Measurements from ENCODE around the gene KIZ.

KIZ gene

DNA sequence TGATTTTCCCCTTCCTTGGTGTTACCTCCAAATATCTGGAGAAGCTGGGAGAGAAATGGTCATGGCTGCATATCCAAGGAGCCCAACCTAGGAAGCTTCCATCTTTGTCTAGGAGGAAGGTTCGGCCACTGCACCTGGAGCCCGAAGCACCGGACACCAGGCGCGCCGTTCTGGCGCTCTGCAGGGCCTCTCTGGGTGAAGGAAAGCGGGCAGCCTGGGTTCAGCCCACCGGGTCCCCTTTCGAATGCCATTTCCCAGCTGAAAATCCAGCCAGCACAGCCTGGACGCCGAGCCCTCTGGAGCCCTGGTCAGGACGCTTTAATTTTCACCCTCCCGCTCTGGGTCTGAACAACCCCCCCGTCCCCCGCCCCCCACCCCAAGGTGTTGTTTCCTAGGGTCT is 21.0 kb upstream of the KIZ start:
- DNase-seq (ENCODE audit: low spot score): no peak

DNA sequence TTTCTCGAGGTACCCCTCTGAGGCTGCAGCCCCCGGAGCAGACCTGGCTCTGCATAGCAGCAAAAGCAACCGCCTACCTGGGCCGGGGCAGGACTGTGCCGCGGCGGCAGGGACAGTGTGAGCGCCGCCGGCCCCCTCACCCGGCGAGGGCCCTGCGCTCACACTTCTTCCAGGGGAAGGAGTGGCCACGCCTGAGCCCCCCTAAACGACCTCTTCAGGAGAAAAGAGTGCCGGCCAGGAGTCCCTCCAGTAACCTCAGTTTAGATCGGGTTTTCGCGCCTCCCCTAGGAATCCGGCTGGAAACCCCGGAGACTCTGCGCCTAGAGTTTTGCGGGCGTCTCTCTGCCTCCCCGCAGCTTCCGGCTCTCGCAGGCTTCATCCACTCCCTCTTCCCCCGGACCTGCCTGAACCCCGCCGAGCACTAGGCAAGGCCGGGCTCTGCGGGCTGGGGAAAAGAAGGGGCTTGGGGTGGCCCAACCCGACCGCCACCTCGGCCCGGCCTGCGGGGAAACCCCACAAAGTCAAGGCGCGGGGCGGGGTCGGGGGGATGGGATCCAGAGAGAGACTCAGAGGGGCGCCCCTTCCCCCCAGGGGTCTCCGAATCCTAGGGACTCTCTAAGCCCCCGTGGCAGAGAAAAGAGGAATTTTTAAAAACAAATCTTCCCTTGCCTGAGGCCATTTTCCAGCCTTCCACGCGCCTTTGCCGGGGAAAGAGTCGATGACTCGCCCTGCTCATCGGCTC is 20.3 kb upstream of the KIZ start:
- DNase-seq (ENCODE audit: low spot score): no peak

DNA sequence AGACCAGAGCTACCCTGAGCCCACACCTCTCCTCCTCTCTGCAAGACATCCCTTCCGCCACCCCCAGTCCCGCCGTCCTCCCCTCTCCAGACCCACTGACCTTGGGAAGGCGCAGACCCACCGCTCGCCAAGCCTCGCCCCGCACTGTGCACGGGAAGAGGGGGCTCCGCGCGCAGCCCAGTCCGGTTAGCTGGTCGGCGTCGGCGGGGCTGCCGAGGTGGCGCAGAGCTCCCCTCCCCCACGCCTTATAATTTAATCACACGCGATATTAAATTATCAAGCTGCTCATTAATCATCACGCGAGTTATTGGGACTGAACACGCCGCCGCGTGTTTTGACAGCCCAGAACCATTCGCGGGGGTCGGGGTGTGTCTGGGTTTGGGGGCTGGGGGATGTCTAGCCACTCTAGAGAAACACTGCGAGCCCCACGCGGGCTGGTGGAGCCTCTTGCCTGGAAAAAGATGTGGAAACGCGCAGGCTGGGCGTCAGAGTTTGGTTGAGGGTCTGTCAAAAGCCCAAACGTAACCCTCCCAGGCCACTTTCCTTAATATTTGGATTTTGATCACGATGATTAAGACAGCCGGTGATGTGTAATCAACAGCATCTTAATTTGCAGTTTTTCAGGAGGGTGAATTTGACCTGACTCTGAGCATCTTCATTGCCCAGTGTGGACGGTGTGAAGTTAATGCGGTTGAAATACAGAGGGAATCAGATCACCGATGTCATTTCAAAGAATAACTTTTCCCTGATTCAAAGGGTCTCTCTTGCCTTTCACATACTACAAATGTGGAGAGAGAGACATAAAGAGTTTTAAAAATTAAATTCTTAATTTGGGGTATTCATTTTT is 19.5 kb upstream of the KIZ start, which contains the start of gene LINC00237:
TSS of gene LINC00237 (minus strand) at position 188 of the 847 bp plus-strand sequence.
- no peak for DNase-seq (ENCODE audit: low spot score)

DNA sequence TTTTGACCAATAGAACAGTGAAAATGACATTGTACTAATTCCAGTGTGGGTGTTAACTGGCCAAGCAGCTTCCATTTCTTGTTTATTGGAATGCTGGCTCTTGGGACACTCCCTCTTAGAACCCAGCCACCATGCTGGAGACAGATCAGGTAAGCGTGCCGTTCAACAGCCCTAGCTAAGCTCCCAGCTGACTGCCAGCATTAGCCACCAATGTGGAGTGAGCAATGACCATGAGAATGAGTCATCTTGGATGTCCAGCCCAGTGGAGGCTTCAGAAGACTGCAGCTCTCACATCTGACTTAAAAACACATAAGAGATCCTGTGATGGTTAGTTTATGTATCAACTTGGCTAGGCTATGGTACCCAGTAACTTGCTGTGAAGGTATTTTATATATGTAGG is 16.7 kb upstream of the KIZ start:
- no peak for DNase-seq (ENCODE audit: low spot score)

DNA sequence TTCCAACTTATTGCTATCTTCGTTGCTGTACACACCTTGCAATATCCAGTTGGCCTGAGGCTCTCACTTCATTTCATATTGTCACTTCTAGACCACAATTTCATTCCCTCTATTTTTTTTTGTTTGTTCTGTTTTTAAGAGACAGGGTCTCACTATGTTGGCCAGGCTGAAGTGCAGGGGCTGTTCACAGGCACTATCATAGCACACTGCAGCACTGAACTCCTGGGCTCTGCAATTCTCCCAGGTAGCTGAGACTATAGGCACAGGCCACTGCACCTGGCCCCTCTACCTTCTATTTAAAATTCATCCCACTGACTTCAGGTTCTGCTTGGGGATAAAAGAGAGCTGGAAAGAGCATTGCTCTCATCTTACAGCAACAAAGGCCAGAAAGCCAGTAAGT is 15.1 kb upstream of the KIZ start:
- DNase-seq (ENCODE audit: low spot score): no peak

DNA sequence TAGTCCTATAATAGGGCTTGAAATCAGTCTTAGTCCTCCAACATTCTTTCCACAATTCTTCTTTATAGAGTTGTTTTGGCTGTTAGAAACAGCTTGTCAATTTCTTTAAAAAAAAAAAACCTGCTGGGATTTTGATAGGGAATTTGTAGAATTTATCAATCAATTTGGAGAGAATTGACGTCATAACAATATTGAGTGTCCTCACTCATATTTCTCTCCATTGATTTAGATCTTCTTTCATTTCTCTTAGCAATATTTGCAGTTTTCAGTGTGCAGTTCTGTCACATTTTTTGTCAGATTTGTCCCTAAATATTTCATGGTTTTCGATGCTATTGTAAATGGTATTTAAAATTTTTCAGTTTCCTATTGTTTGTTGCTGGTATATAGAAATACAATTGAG is 14.5 kb upstream of the KIZ start:
- DNase-seq (ENCODE audit: low spot score): no peak

DNA sequence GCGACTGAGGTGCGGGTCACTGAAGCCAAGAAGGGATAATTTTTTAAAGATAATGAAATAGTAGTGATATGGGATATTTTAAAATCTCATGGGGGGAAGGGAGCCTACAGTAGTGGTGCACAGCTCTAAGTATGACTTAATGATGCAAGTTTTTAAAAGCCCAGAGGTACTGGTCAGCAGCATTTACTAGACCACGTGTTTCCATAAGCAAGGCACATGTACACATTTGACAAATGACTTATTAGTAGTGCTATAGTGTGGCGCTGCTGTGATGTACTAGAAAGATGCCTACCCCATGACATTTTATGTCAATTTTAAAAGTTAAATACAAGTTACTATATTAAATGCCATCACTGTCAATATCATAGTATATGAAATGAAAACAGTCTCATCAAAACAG is 12.2 kb upstream of the KIZ start:
- no peak for DNase-seq (ENCODE audit: low spot score)

DNA sequence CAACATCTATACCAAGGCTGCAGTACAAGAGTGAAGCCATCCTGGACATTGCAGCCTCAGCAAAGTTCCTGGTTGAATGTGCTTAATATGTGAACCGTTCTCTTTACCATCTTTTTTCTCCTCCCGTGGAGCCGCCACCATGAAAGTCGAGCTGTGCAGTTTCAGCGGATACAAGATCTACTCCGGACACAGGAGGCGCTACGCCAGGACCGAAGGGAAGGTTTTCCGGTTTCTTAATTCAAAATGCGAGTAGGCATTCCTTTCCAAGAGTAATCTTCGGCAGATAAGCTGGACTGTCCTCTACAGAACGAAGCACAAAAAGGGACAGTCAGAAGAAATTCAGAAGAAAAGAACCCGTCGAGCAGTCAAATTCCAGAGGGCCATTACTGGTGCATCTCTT is 11.3 kb upstream of the KIZ start:
- no peak for DNase-seq (ENCODE audit: low spot score)

DNA sequence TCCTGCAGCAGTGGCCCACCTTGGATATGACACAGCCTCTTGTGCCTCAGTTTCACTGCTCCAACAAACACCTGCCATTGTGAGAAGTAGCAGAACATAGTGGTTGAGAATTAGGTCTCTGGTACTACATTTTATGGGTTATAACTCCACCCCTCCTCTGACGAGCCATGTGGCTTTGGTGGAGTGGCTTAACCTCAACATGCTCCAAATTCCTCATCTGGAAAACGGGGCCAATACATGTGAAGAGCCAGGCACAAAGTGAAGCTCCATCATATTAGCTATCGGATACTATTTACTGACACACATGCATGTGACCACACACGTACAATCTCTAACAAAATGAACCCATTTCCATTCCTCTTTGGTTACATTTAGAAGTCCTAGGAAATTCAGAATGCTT is 8.4 kb upstream of the KIZ start:
- no peak for DNase-seq (ENCODE audit: low spot score)

DNA sequence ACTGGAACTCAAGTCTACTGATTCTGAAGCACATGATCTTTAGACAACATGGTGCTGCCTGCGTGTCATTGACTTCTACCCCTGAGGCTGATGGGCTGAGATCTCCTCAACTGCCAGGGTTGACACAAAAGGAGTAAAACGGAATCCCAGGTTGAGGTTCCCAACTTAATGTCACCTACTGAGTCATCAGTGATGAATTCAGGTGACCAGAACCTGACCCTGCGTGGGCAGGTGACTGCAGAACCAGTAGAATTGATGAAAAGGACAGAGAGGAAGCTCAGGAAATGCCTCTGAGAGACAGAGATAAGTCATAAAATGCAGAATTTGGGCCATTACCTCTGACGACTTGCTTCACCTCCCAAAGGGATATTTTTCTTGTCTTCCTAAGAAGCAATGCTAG is 7.7 kb upstream of the KIZ start:
- DNase-seq (ENCODE audit: low spot score): no peak

DNA sequence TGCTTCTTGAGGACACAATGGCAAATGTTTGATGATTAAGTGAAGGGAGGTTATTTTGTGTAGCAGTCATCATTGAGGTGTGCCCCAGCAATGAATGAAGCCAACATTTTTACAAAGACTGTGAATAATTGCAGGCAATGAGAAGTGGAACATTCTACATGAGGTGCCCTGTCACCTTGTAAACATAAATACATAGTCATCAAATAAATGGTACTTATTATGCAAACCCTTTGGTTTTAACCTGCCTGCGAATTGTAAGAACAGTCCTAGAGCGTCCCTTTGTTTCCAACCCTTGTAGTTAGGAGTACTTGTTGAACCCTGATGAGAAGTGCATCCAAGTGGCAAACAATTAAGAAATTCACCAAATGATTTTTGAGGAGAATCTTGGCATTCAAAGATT is 7.1 kb upstream of the KIZ start:
- DNase-seq (ENCODE audit: low spot score): no peak

DNA sequence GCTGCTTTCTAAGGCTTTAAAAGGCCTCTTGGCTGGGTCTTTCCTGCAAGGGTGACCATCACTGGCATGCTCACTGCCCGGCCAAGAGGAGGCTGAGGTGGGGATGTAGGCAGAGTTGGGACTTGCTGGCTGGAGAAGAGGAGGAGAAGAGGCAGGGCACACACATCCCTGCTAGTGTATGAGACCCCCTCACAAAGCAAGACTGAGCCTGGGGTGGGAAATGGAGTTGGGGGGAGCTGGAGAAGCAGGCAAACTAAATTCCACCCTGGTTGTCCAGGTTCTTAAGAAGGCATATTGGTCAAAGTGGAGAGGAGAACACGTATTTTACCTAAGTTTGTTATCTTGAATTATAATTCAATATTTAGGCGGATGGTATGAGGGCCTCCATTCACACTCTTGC is 1.7 kb upstream of the KIZ start:
- DNase-seq (ENCODE audit: low spot score): no peak

DNA sequence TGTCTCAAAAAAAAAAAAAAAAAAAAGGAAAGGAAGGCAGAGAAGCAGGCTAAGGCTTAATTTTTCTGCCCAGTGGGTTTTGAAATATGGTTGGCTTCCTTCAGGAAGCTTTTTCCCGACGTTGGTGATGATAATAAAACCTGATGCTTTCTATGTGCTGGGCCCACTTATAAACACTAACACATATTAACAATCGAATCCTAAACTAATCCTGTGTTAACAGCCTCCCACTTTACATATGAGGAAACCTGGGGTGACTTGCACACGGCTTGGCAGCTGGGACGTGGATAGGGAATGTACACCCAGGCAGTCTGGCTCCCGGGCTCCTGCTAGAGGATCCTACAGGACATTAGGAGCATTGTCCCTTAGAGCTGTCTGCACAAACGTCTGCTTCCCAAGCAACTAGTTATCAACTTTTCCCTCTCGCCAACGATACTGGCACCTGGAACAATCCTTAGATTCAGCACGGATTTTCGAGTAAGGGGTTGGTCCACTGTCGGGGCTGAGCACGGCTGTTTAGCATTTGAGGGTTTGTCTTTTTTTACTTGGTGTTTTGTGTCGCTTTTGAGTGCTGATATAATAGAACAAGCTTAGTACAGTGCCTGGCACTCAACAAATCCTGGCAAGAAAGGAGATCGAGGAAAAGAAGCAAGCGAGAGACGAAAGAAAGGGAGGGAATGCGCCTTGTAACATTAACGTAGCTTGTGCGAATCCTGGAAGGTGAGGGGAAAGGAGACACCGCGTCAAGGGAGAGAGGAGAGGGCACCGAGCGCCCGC is 622 bp upstream of the KIZ start:
- peak; percentile 58 for DNase-seq (ENCODE audit: low spot score)

DNA sequence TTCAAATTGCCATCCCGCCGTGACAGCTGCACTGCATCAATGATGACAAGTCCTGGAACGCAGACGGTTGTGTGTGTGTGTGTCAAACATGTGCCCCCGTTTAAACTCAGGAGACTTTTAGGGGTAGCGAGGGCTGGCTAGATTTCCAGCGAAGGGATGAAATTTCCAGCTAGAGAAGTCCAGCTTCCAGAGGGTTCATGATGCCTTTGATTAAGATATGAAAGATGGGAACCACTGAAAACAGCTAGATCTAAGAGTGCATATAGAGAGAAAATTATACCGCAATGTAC is 644 bp downstream of the KIZ start:
- no peak for DNase-seq (ENCODE audit: low spot score)

DNA sequence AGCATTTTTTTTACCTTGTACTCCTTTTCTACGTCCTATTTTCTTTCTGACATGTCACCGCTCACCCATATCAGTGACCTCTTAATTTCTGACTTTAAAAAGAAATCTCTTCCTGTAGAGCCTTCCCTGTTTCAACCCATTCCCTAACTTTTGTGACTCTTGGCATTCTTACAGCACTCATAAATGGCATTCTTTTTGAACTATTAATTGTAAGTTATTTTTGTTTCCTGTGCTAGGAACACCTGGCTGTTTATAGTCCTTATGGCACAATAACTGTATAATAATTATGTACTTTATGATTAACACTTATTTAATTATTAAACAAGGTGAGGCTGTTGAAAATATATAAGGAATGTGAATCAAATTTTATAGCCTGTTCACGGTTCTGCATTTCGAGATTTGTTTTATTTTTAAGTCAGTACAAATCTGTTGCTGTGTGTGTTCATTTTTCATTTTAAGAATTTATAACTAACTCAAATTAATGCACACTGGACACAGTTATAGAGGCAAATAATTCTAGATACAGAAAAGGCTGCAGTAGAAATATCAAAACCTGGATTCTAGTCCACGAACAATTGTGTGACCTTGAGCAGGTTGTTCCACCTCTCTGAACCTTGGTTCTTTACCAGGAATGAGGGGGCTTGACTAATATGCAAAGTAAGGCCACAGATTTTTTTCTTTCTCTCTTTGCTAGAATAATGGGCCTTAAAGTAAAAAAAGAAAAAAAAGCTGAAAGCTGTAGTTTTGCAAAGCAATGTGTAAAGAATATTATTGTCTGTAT is 1.5 kb downstream of the KIZ start:
- no peak for DNase-seq (ENCODE audit: low spot score)

DNA sequence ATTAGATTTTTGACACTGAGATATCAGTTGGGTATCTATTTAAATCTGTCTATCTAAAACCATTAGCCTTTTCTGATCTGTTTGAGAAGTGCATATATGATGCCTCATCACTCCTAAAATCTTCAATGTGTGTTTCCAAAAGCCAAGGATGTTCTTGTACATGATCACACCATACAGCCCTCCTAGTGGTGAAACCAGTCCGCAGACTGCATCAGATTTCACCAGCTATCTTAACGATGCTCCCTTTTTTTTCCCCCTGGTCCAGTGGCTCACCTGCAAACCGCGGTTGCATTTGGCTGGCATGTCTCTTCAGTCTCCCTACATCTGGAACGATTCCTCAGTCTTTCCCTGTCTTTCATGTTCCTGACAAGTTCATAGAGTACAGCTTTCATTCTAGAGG is 4.0 kb downstream of the KIZ start:
- no peak for DNase-seq (ENCODE audit: low spot score)

DNA sequence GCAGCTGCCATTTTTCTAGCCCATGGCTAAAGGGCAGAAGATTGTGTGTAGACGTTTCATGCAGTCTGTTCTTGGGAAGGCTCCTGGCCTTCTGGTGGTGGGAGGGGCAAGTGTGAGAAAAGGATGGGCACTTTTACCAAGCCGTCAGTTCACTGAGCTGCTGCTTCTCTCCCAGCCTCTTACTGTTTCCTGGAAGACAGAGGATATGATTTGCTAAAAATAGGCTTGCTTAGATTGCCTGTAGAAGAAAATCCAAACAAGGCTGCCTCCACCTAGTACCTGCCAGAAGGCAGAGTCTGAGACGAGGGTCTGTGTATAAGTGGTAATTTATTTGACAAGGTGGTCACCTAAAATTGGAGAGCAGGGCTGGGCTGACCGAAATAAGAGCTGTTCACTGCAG is 7.5 kb downstream of the KIZ start:
- no peak for DNase-seq (ENCODE audit: low spot score)

DNA sequence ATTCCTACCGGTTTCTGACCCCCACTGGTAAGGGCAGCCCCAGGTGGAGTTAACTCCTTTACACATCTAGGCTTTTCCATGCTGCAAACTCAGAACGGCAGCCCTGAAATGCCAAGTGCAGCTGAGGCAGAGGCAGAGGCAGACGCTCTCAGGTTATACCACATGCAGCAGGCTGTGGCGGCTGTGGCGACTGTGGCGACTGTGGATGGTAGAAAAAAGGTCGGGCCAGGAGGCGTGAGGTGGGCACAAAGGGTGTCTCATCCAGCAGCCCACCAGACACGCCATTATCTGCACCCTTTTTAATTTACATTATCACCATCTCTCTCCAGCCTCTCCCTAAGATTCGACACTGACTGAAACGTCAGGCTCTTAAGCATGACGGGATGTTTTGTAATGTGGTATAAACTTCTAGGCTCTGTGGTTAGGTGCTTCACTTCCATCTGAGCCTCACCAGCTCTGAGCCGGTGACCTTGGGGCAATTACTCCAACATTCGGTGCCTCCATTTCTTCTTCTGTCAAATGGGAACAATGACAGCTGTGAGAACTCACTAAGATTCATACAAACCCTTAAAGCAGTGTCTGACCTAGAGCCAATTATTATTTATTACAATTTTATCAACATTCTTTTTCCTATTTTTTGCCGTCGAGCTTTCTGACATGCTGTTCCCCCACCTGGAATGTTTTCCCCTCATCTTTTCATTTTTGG is 8.2 kb downstream of the KIZ start:
- no peak for DNase-seq (ENCODE audit: low spot score)

DNA sequence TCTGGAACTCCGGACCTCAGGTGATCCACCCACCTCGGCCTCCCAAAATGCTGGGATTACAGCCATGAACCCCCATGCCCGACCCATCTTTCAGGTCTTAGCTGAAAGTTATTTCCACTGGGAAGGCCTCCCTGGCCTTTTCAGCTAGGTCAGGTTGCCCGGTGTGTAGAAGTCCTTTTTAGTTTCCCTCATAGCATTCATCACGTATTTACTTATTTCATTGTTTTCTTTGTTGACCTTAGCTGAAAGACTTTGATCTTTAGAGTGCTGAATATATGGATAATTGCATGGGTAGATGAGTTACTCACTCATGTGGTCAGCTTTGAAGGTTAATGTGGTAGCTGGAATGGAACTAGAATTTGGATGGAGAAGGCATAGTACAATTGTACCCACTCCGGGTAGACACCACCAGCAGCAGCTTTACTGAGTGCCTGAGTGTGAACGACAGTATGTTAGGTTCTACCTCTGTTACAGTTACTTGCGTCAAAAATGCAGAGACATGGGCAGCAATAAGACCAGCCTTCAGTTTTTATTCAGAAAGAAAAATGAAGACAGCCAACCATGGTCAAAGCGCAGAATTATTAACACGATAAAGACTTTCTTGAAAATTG is 9.1 kb downstream of the KIZ start:
- DNase-seq (ENCODE audit: low spot score): no peak

DNA sequence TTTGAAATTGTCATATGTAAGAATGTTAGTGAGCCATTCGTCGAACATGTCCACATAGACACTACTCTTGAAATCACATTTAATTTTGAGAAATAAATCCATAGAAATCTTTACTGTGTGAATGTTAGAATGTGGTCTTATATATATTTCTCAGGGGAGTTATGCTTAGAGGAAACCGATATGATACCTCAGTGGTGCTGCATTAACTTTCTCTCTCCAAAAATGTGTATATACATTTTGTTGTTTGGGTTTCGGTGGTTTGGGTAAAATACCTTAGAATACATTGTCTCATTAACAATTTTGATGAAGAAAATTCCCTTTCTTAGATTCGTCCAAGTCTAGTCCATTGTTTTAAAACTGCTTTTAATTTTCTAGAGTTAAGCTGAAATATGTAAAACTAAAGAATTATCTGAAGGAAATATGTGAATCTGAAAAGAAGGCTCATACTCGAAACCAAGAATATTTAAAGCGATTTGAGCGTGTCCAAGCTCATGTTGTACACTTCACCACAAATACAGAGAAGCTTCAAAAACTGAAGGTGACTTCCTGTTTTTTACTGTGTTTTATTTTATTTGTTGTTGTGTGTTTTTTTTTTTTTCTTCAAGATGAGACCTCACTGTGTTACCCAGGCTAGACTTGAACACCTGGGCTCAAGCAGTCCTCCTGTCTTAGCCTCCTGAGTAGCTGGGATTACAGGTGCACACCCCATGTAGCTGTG is 10.3 kb downstream of the KIZ start:
- DNase-seq (ENCODE audit: low spot score): no peak

DNA sequence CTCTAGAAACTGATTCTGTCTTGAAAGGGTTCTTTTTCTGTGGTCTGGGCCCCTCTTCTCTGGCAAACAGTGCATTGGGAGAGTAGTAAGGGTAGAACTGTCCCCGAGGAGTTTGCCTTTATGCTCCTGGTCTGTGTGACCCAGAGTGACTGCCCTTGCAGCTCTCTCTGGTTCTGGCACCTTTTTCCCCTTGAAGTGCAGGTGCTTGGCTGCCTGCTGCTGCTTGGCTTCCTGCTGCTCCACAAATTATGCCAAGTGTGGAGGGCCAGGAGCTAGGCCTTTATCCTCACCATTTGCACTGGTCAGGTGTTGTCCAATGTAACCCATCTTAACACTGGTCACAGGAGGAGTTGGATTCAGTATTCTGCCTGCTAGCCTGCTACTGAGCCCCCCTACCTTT is 11.2 kb downstream of the KIZ start:
- no peak for DNase-seq (ENCODE audit: low spot score)
